LoVo (cell line): ENCODE results near the gene ADRB2.
A peak's percentile ranks its signal among the peaks of the same experiment; 100 is the strongest.

Experiments used
- DNase-seq: peaks from one replicate; pipeline ENCODE4 v3.0.0-alpha.2; 2016; ENCODE audit warnings: low spot score

The ADRB2 gene

DNA sequence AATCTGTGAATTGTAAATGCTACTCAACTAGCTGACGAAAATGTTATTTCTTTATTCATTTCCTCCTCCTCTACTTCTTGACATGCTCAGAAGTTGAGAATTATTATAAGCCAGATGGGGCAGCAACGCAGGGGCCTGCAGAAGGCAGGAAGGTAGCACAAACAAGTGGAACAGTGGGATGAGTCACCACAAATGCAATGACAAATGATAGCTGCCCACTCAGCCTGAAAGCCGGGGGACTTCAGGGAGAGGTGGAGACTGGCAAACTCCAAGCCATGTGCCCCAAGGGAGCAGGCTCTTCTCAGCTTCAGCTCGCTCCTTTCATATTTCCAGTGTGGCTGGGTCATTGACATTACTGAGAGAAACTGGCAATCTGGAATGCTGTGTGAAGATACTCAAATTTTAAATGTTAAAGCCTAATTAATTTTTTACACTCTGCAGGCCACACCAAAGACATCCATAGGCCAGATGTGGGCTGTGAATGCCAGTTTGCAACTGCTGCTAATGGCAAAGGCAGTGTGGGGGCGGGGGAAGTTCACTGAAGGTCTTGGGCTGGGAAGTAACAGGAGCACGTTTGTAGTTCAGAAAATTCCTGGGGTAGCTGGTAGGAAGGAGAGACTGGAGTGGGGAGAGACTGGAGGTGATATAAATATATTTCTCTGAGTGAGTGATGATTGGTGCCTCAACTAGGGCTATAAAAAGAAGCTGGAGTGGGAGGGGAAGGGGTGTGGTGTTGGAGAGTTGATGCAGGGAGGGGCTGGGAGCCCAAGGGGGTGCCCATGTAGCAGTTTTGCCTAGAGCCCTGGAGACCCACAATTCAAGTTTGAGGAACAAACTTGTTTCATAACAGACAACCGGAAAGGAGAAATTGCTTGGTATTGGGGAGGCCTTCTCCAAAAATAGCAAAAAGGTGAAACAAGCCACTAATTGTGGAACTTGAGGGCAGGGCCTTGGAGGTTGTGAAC lies 20.8 kb upstream of the ADRB2 start:
- DNase-seq: no peak

DNA sequence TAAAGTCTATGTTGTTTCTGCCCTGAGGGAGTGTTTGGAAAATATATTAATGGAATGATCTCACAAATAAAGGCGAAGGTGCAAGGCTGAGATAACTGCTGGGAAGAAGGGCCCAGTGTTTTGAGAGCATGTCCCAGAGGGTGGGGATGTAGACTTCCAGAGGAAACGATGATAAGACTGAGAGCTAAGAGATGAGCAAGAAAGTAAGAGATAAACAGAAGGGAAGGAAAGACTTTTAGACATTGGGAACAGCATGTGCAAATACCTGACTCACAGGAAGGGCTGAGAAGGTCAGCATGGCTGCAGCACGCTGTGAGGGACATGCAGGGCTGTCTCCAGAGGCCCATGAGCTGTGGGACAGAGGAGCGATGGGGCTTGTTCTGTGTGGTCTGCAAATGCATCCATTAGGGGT lies 19.9 kb upstream of the ADRB2 start:
- no peak for DNase-seq

DNA sequence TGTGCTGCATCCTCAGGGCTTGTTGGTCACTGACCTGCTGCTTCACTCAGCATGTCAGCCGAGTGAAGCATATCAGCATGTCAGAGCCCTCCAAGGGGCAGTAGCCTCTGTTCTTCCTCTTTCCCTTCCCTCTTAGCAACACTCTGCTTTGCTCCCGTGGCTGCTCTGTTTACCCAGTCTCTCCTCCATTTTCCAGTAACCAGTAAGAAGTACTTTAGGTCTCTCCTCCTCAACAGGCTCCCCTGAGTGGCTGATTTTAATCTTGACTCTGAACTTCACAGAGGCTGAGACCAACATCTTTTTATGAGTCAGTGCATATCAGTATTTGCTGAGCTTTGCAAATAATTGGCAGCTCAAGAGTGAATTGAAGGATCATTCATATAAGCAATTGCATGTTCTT lies 18.6 kb upstream of the ADRB2 start:
- no peak for DNase-seq

DNA sequence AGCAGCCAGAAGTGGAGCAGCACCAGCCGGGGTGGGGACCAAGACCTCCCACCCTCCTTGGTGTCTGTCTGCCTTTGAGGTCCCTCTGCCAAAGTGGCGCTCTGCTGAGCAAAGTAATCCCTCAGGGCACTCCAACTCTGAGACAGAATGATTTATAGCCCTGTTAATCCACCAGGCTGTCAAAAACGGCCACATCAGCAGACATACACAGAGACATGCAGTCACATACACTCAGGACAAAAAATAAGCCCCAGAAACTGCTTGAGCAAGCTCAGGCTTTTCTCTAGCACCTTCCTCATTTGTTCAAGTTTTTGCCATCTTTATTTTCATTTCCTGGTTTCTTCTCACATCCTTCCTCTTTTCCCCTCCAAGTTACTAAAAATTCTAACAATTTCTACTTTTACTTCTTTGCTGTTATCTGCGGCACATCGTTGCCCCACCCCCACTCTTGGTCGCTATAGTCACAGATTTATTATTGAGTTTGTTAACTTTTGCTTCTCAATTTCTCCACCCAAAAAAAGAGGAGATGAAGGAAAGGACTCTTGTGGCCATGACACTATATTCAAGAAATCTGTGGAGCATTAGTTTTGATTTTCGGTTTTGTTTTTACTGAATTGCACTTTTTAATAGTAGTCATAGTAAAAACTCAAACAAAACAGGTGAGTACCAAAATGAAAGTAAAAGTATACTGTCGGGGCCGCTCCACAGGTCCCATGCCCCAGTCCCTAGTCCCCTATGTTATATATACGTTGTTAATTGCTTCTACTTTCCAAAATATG lies 17.4 kb upstream of the ADRB2 start:
- peak; percentile 34 for DNase-seq

DNA sequence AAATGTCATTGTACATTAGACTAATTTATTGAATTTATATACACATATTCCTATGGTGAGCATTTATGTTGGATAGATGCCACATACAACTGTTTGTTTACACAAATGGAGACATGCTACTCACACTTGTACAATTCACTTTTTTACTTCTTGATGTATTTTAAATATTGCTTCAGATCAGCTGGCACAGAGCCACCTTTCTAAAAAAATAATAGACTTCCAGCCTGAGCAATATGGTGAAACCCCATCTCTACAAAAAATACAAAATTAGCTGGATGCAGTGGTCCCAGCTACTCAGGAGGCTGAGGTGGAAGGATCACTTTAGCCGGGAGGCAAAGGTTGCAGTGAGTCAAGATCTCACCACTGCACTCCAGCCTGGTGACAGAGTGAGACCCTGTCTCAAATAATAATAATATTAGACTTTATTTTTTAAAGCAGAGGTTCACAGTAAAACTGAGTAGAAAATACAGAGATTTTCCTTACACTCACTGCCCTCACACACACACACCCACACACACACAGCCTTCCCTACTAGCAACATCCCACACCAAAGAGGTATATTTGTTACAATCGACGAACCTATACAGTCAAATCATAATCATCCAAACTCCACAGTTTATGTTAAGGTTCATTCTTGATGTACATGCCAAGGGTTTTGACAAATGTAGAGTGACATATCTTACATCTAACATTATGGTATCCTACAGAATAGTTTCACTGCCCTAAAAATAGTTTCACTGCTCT lies 16.5 kb upstream of the ADRB2 start:
- DNase-seq: no peak

DNA sequence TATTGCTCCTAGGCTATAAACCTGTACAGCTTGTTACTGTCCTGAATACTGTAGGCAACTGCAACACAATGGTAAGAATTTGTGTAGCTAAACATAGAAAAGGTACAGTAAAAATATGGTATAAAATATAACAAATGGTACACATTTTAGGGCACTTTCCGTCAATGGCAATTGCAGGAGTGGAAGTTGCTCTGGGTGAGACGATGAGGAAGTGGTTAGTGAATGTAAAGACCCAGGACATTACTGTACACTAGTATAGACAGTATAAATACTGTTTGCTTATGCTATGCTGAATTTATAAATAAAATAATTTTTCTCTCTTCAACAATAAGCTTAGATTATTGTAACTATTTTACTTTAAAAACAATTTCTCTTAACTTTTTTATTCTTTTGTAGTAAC lies 15.6 kb upstream of the ADRB2 start:
- DNase-seq: no peak

DNA sequence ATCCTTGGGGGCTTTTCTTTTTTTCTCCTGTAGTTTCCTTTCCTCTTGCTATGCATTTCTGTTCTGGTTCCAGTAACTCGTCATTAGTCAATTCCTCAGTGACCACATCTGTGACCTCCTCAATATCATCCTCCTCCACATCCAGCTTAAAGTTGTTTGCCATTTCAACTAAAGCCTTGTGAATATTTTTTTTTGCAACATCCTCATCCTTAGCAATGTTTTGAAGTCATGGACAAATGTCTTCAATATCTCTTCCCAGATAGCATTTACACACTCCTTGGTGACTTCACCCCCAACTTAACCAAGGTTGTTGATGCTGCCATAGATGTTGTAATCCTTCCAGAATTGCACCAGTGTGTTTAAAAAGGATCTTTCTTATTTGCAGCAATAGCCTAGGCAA lies 14.7 kb upstream of the ADRB2 start:
- no peak for DNase-seq

DNA sequence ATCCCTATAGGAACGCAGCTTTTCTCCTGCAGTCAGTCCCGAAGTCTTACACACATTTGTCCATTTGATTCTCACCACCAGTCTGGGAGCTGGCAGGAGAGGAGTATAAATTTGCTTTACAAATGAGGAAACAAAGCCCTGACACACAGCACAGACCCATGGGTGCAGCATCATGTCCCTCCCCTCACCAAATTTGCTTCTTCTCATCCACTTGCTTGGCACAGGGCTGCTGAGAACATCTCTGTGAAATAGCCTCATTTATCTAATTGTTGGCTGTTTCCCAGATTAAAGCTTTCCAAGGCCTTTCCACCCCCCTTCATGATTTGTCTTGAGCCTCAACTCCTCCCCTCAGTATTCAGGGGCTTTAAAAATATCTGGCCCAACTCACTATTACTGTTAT lies 11.3 kb upstream of the ADRB2 start:
- no peak for DNase-seq

DNA sequence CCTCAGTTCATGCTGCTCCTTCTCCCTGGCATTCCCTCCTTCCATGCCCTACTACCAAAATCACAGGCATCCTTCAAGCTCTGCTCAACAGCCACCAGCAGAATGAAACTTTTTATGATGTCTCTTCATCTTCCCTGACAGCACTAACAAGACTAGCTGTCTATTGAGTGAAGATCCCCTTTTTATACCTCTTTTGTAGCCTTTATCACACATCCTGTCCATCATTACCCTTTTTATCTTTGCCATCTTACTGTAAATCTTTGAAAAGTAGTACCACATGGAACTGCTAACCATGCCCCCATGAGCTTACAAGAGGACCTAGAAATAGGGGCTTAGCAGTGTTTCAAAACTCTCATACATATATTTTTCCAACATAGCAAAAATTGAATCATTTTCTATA lies 10.8 kb upstream of the ADRB2 start:
- no peak for DNase-seq

DNA sequence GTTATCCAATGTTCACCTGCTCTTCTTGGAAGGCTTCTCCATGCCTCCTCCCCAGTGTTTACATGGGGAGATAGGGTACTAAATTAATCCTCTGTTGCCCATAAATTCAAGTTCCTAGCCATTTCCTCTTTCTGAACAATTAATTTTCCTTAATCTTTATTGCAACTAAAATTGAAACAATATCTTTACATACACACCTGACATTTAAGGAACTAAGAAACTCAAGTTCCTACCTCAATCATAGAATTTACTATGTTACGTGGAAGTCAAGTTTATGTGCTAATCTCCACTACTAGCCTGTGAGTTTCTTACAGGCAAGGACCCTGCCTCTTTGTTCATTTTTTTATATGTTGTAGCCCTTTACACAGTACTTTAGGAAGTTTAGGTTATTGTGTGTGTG lies 10.1 kb upstream of the ADRB2 start:
- DNase-seq: no peak

DNA sequence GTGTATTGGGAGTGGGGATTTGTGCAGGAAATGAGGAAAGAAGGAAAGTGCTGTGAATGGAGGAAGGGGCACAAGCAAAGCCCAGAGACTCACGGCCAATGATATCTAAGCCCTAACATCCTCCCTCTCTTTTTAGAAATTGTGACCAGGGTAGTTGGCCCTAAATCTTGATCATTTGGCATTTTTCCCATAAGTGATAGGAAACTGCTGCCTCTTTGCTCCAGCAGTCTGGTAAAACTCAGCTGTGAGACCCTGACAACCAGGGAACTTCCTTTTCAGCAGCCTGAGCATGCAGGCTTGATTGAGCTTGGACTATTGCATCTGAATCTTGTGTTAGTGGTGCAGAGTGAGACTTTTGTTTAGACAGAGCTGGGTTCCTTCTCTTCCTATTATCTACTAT lies 9.6 kb upstream of the ADRB2 start:
- DNase-seq: no peak

DNA sequence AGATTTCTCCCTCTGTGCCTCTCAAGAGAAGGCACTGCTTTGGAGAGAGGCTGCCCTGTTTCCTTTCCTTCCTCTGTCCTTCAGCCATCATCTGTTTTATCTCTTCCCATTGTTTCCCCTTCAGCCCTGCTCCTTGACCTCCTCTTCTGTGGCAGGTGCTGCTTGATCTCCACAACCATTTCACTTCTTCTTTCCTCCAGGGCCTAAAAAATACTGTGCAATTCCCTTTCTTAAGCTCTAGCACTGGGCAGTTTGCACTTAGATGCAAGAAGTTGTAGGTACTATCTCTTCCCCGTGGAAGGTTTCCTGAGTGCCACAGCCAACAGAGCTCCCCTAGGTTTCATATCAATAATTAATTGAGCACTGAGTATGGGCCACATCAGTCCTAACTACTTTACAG lies 8.8 kb upstream of the ADRB2 start:
- DNase-seq: no peak

DNA sequence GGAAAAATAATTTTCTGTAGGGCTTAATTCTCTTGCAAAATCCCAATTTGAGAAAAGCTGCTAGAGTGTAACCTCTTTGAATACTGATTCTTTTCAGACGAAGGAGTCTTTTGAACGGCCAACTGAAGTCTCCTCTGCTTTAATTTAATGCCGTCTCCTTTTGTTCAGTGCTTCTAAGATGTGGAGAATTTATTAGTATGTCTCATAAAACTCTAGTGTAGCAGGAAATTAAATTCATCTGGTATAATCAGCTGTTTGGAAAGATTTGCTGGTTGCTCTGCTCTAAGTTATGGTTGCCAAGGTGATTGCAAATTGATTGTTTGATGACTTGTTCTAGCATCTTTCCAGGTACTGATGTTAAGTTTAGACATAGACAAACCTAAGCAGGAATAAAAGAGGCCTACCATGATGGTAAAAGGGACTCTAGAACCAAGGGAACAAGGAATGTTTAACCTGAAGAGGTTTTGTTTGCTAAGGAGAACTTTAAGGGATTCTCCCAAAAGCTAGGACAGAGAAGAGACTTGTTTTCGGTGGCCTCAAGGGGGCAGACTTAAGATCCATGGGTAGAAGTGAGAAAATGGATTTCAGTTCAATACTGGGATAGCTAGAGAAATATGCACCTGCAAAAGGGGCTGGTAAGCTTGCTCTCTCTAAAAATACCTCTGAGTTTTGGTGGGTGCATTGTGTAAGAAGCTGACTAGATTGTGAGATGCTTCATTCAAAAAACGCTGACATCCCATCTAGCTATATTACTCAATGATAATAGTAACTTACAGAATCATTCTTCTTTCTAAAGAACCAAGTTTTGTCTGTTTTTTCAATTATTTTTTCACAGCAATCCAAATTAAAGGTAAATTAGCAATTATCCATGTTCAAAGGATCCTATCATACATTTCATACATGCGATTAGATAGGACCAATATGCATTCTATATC lies 5.7 kb upstream of the ADRB2 start:
- peak; percentile 32 for DNase-seq

DNA sequence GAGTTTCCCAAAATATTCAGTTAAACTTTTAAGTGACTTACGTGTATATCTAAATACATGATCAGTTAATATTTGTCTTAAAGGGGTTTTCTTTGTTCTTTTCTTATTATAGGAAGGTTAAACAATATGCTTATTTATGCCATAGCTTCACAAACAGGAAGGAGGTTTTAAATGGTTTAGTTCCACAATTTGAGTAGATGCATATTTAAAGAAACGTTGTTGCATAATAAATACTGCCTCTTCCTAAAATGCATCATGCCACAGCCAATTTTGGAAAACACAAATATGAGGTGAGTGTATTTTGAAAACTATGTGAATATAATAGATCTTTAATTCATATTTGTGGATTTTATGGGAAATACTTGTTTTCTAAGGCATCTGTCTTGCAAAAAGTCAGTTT lies 2.5 kb upstream of the ADRB2 start:
- no peak for DNase-seq

DNA sequence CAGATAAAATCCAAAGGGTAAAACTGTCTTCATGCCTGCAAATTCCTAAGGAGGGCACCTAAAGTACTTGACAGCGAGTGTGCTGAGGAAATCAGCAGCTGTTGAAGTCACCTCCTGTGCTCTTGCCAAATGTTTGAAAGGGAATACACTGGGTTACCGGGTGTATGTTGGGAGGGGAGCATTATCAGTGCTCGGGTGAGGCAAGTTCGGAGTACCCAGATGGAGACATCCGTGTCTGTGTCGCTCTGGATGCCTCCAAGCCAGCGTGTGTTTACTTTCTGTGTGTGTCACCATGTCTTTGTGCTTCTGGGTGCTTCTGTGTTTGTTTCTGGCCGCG lies 727 bp upstream of the ADRB2 start:
- DNase-seq: peak; percentile 34

DNA sequence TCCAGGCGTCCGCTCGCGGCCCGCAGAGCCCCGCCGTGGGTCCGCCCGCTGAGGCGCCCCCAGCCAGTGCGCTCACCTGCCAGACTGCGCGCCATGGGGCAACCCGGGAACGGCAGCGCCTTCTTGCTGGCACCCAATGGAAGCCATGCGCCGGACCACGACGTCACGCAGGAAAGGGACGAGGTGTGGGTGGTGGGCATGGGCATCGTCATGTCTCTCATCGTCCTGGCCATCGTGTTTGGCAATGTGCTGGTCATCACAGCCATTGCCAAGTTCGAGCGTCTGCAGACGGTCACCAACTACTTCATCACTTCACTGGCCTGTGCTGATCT lies 294 bp downstream of the ADRB2 start:
- no peak for DNase-seq

DNA sequence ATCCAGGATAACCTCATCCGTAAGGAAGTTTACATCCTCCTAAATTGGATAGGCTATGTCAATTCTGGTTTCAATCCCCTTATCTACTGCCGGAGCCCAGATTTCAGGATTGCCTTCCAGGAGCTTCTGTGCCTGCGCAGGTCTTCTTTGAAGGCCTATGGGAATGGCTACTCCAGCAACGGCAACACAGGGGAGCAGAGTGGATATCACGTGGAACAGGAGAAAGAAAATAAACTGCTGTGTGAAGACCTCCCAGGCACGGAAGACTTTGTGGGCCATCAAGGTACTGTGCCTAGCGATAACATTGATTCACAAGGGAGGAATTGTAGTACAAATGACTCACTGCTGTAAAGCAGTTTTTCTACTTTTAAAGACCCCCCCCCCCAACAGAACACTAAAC lies 1.3 kb downstream of the ADRB2 start:
- peak; percentile 17 for DNase-seq

DNA sequence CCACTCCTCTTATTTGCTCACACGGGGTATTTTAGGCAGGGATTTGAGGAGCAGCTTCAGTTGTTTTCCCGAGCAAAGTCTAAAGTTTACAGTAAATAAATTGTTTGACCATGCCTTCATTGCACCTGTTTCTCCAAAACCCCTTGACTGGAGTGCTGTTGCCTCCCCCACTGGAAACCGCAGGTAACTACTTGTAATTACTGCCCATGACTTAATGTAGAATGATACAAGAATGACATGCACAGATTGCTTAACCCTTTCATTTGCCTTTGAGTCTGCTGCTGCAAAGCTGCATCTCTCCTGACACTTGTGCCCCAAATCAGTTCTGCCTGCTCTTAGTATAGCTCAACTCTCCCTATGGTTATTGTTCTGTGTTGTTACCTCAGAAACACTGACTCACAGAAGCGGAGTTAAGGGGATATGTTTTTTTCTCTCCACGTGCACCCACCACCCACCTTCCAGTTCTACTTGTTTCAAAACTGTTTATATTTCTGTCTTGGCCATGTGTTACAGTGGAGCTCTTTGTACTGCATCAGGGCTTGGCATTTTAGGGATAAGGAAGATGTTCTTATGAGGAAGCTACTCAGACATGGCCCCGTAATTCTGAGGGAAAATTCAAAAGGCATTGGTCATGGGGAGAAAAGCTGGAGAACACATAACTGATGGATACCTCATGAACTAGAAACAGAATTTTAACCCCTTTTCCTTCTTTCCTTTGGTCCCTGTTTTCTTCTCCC lies 2.3 kb downstream of the ADRB2 start:
- DNase-seq: no peak

DNA sequence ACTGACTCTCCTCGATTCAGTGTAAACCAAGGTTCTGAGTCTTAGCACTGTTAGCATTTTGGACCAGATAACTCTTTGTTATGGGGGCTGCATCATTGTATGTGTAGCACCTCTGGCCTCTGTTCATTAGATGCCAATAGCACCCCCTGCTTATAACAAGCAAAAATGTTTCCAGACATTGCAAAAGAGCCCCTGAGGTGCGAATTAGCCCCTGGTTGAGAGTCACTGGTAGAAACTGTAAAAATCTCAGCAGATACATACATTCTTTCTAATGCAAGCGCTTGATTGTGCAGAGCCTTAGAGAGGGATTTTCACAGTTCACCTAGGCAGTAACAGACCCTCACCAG lies 2.8 kb downstream of the ADRB2 start:
- no peak for DNase-seq

DNA sequence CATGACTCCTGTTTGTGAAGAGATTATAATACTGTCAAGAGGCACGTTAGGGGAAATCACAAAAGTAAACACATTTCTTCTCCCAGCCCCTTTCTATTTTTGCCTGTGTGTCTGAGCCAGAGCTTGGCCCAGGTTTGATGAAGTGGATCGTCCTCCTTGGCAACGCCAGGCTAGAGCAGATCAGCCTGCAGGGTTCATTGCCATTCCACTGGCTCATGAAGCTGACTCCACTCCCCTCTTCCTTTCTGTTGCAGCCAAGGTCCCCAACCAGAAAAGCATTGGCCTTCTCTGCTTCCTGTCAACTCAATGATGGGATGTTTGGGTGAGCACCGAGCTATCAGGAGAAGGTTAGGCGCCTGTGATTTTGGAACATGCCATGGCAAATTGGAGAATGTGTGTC lies 3.3 kb downstream of the ADRB2 start:
- no peak for DNase-seq

DNA sequence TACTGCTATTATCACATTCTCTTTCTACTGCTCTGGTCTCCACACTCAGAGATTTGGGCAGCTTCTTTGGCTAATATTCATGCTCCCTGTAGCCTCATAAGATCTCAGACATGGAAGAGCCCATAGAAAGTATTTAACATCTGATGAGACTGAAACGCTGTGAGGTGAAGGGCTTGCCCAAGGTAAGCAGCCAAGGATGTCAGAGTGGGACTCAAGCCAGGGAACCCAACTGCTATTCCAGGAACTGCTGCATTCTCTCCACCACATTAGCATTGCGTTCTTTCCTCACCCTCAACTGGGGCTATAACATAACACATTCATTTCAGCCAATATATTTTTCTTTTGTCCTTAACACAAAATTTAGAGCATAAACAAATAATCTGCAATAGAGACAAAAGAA lies 3.8 kb downstream of the ADRB2 start:
- DNase-seq: no peak
